Activated CD4-positive, alpha-beta T cell treated with anti-CD3 and anti-CD28 coated beads for 48 hours (primary cell): ENCODE measurements around the gene CNEP1R1.

ENCODE experiments used
- DNase-seq: peaks from one replicate; pipeline ENCODE4 v3.0.0-alpha.2; 2020

The CNEP1R1 gene

GRCh38 chr16:50021544-50021943 is 3.5 kb upstream of the CNEP1R1 start:
- peak; percentile 16 for DNase-seq

GRCh38 chr16:50023641-50024040 is 1.4 kb upstream of the CNEP1R1 start:
- DNase-seq, result no peak

GRCh38 chr16:50024207-50024606 is 818 bp upstream of the CNEP1R1 start:
- DNase-seq, result no peak

GRCh38 chr16:50025537-50025931 is 509 bp downstream of the CNEP1R1 start:
- DNase-seq, result peak; percentile 20

GRCh38 chr16:50027829-50028228 is 2.8 kb downstream of the CNEP1R1 start:
- DNase-seq, result no peak

- DNase-seq, result no peak
Observed at GRCh38 chr16:50035468-50035992, 10.5 kb downstream of the CNEP1R1 start.

- no peak for DNase-seq
Observed at GRCh38 chr16:50036426-50036825, 11.4 kb downstream of the CNEP1R1 start.

GRCh38 chr16:50037662-50038220 is 12.7 kb downstream of the CNEP1R1 start:
- no peak for DNase-seq

- no peak for DNase-seq
Observed at GRCh38 chr16:50038286-50038685, 13.3 kb downstream of the CNEP1R1 start.

GRCh38 chr16:50038756-50039529 is 13.9 kb downstream of the CNEP1R1 start:
- DNase-seq, result no peak

GRCh38 chr16:50040018-50040417 is 15.0 kb downstream of the CNEP1R1 start:
- DNase-seq, result no peak

GRCh38 chr16:50040710-50041109 is 15.7 kb downstream of the CNEP1R1 start:
- no peak for DNase-seq

- DNase-seq, result no peak
Observed at GRCh38 chr16:50043358-50043757, 18.3 kb downstream of the CNEP1R1 start.

- no peak for DNase-seq
Observed at GRCh38 chr16:50045412-50045811, 20.4 kb downstream of the CNEP1R1 start.

GRCh38 chr16:50046853-50047252 is 21.8 kb downstream of the CNEP1R1 start:
- no peak for DNase-seq

GRCh38 chr16:50047864-50048263 is 22.8 kb downstream of the CNEP1R1 start:
- DNase-seq, result no peak

GRCh38 chr16:50050802-50051201 is 25.8 kb downstream of the CNEP1R1 start:
- no peak for DNase-seq

- no peak for DNase-seq
Observed at GRCh38 chr16:50056226-50056625, 31.2 kb downstream of the CNEP1R1 start.

- DNase-seq, result no peak
Observed at GRCh38 chr16:50058091-50058771, 33.2 kb downstream of the CNEP1R1 start.

GRCh38 chr16:50059111-50059510 is 34.1 kb downstream of the CNEP1R1 start:
- DNase-seq, result no peak

GRCh38 chr16:50059669-50060068 is 34.6 kb downstream of the CNEP1R1 start:
- no peak for DNase-seq

GRCh38 chr16:50061326-50061725 is 36.3 kb downstream of the CNEP1R1 start:
- no peak for DNase-seq

GRCh38 chr16:50065241-50065623 is 40.2 kb downstream of the CNEP1R1 start:
- DNase-seq, result no peak
